GM12892 (cell line): ENCODE measurements around the gene CACNA2D2.

Source experiments
- DNase-seq: peaks from one replicate; pipeline ENCODE4 v3.0.0; 2011; ENCODE audit not compliant: insufficient read length
- FAIRE-seq: peaks from 2 replicates; lab custom pipeline; 2011; peaks lifted over from hg19 to GRCh38; lab: Jason Lieb, UNC
- POLR2A ChIP-seq: IDR thresholded peaks from 2 replicates; pipeline ENCODE4 v1.6.1; 2011; ENCODE audit warnings: low read depth, low read length, control low read depth
- POLR2AphosphoS5 ChIP-seq: IDR thresholded peaks from 2 replicates; pipeline ENCODE4 v1.6.1; 2011; ENCODE audit warnings: low read depth, low read length, control low read depth
- TAF1 ChIP-seq: IDR thresholded peaks from 2 replicates; pipeline ENCODE4 v1.6.1; 2011; ENCODE audit warnings: low read depth, mild to moderate bottlenecking, control low read depth, low read length, borderline replicate concordance

CACNA2D2 gene

GRCh38 chr3:50415816-50416215 lies 87.6 kb downstream of the CACNA2D2 start:
- FAIRE-seq (no peak), DNase-seq (no peak)
- TF ChIP-seq TAF1 (no peak), POLR2A (no peak), POLR2AphosphoS5 (no peak)

GRCh38 chr3:50415061-50415460 lies 88.4 kb downstream of the CACNA2D2 start:
- TF ChIP-seq POLR2A (no peak), POLR2AphosphoS5 (no peak), TAF1 (no peak)
- no peak for DNase-seq
- FAIRE-seq = no peak

GRCh38 chr3:50414616-50415015 lies 88.8 kb downstream of the CACNA2D2 start:
- DNase-seq = no peak
- FAIRE-seq = no peak

GRCh38 chr3:50412231-50412754 lies 91.1 kb downstream of the CACNA2D2 start:
- FAIRE-seq (no peak), DNase-seq (no peak)
- TF ChIP-seq POLR2AphosphoS5 = no peak
- TF ChIP-seq TAF1 = no peak
- TF ChIP-seq POLR2A = no peak

More at GRCh38 chr3:50414616-50415015, 88.8 kb downstream of the CACNA2D2 start:
- TF ChIP-seq POLR2AphosphoS5 = no peak
- no peak for TF ChIP-seq TAF1
- TF ChIP-seq POLR2A = no peak

- FAIRE-seq (no peak), DNase-seq (no peak)
- TF ChIP-seq POLR2AphosphoS5 = no peak
- no peak for TF ChIP-seq TAF1
- no peak for TF ChIP-seq POLR2A
Observed at GRCh38 chr3:50411229-50411628, 92.2 kb downstream of the CACNA2D2 start.

GRCh38 chr3:50410608-50411139 lies 92.8 kb downstream of the CACNA2D2 start:
- FAIRE-seq (no peak), DNase-seq (no peak)
- no peak for TF ChIP-seq POLR2AphosphoS5

- no peak for TF ChIP-seq TAF1
- no peak for TF ChIP-seq POLR2AphosphoS5
- no peak for TF ChIP-seq POLR2A
- DNase-seq (no peak), FAIRE-seq (no peak)
Observed at GRCh38 chr3:50410185-50410584, 93.2 kb downstream of the CACNA2D2 start.

GRCh38 chr3:50408443-50408944 lies 94.9 kb downstream of the CACNA2D2 start:
- TF ChIP-seq POLR2A (no peak), POLR2AphosphoS5 (no peak), TAF1 (no peak)
- DNase-seq (no peak), FAIRE-seq (no peak)

GRCh38 chr3:50406487-50406886 lies 96.9 kb downstream of the CACNA2D2 start:
- FAIRE-seq (no peak), DNase-seq (no peak)
- TF ChIP-seq POLR2AphosphoS5 (no peak), POLR2A (no peak), TAF1 (no peak)

- TF ChIP-seq POLR2A = no peak
- no peak for TF ChIP-seq TAF1
- TF ChIP-seq POLR2AphosphoS5 = no peak
- FAIRE-seq = no peak
- DNase-seq = no peak
Observed at GRCh38 chr3:50405249-50405648, 98.2 kb downstream of the CACNA2D2 start.

GRCh38 chr3:50401978-50402595 lies 101.3 kb downstream of the CACNA2D2 start:
- no peak for FAIRE-seq
- no peak for TF ChIP-seq POLR2AphosphoS5
- no peak for TF ChIP-seq TAF1
- no peak for TF ChIP-seq POLR2A
- no peak for DNase-seq

- TF ChIP-seq POLR2A = no peak
- no peak for TF ChIP-seq POLR2AphosphoS5
- TF ChIP-seq TAF1 = no peak
- FAIRE-seq (no peak), DNase-seq (no peak)
Observed at GRCh38 chr3:50396502-50396901, 106.9 kb downstream of the CACNA2D2 start.

- no peak for DNase-seq
- TF ChIP-seq TAF1 (no peak), POLR2AphosphoS5 (no peak), POLR2A (no peak)
- no peak for FAIRE-seq
Observed at GRCh38 chr3:50395070-50395860, 108.2 kb downstream of the CACNA2D2 start.
